ENCODE measurements around the gene RHOT1.
"Not testable (repeated sequence)": the region's sequence is repeated elsewhere in the genome, so short reads cannot be mapped to it uniquely, and the experiment has no call there.

Gene RHOT1

GRCh38 chr17:32142038-32142856 lies at the start of gene RHOT1:
TSS of gene RHOT1 (plus strand) at chr17:32142502. CDS start at chr17:32142693, 191 bp downstream.
- peak; percentile 68 for DNase-seq

GRCh38 chr17:32099686-32100085 lies 42.6 kb upstream of the RHOT1 start:
- no peak for DNase-seq

- DNase-seq = not testable (repeated sequence)
Measured at GRCh38 chr17:32100323-32100722, 42.0 kb upstream of the RHOT1 start.

- no peak for DNase-seq
Measured at GRCh38 chr17:32100971-32101631, 41.2 kb upstream of the RHOT1 start.

- no peak for DNase-seq
Measured at GRCh38 chr17:32102172-32102571, 40.1 kb upstream of the RHOT1 start.

- DNase-seq = no peak
Measured at GRCh38 chr17:32102646-32103186, 39.6 kb upstream of the RHOT1 start.

GRCh38 chr17:32103476-32104113 lies 38.7 kb upstream of the RHOT1 start:
- no peak for DNase-seq

- no peak for DNase-seq
Measured at GRCh38 chr17:32104158-32104557, 38.1 kb upstream of the RHOT1 start.

- not testable (repeated sequence) for DNase-seq
Measured at GRCh38 chr17:32106471-32106981, 35.8 kb upstream of the RHOT1 start.

- DNase-seq = not testable (repeated sequence)
Measured at GRCh38 chr17:32107194-32107593, 35.1 kb upstream of the RHOT1 start.

- DNase-seq = no peak
Measured at GRCh38 chr17:32110596-32110995, 31.7 kb upstream of the RHOT1 start.

GRCh38 chr17:32111141-32111771 lies 31.0 kb upstream of the RHOT1 start:
- no peak for DNase-seq

- no peak for DNase-seq
Measured at GRCh38 chr17:32112416-32112815, 29.9 kb upstream of the RHOT1 start.

GRCh38 chr17:32114536-32114935 lies 27.8 kb upstream of the RHOT1 start:
- DNase-seq = no peak

GRCh38 chr17:32115546-32115945 lies 26.8 kb upstream of the RHOT1 start:
- not testable (repeated sequence) for DNase-seq

- no peak for DNase-seq
Measured at GRCh38 chr17:32116937-32117336, 25.4 kb upstream of the RHOT1 start.

- no peak for DNase-seq
Measured at GRCh38 chr17:32117399-32117798, 24.9 kb upstream of the RHOT1 start.

GRCh38 chr17:32118088-32118487 lies 24.2 kb upstream of the RHOT1 start:
- DNase-seq = not testable (repeated sequence)

GRCh38 chr17:32118835-32119234 lies 23.5 kb upstream of the RHOT1 start:
- no peak for DNase-seq

- DNase-seq = no peak
Measured at GRCh38 chr17:32120141-32120540, 22.2 kb upstream of the RHOT1 start.

- DNase-seq = no peak
Measured at GRCh38 chr17:32120716-32121115, 21.6 kb upstream of the RHOT1 start.

- no peak for DNase-seq
Measured at GRCh38 chr17:32123782-32124181, 18.5 kb upstream of the RHOT1 start.
